WTC11 (cell line): ENCODE results near the gene PSEN2. TPM values are rescaled to one million over a fixed set of nuclear protein-coding genes. Genes with fewer than 3 reads are reported as not detected.
A peak's percentile ranks its signal among the peaks of the same experiment; 100 is the strongest.

Experiments
- ATAC-seq: fragments of 200-7000 bp; cut with Tn5 transposase; 2 replicates; pipeline ENCODE4 v1.10.0; 2021; ENCODE audit warnings: mild to moderate bottlenecking, moderate library complexity
- CTCF ChIA-PET: fragments of 300-600 bp; sonication (Branson Sonifier 250); formaldehyde crosslinking; loops from one replicate; lab custom pipeline; 2021; ENCODE audit warnings: antibody characterized with exemption; lab: Charles Lee
- POLR2A ChIA-PET: fragments of 350-600 bp; sonication (Branson Sonifier 250); formaldehyde crosslinking; loops from one replicate; lab custom pipeline; 2021; ENCODE audit warnings: antibody characterized with exemption; lab: Charles Lee
- DNase-seq: peaks from one replicate; pipeline ENCODE4 v3.0.0; 2021; ENCODE audit warnings: low spot score
- H3K27ac Mint-ChIP-seq: 2 replicates; pipeline ENCODE4 v1.8.0; 2021; ENCODE audit warnings: mixed read lengths
- H3K27me3 Mint-ChIP-seq: 2 replicates; pipeline ENCODE4 v1.8.0; 2021; ENCODE audit warnings: low read depth, mild to moderate bottlenecking, moderate library complexity, mixed read lengths
- H3K36me3 Mint-ChIP-seq: 2 replicates; pipeline ENCODE4 v1.8.0; 2021; ENCODE audit warnings: mixed read lengths
- H3K4me1 Mint-ChIP-seq: 2 replicates; pipeline ENCODE4 v1.8.0; 2022; ENCODE audit warnings: mixed read lengths
- H3K4me3 Mint-ChIP-seq: 2 replicates; pipeline ENCODE4 v1.8.0; 2021; ENCODE audit warnings: mild to moderate bottlenecking, moderate library complexity, mixed read lengths
- H3K9me3 Mint-ChIP-seq: 2 replicates; pipeline ENCODE4 v1.8.0; 2021; ENCODE audit warnings: mixed read lengths
- EMX1 ChIP-seq: fragments of 250-450 bp; sonication (Bioruptor Pico); IDR thresholded peaks from 2 replicates; pipeline ENCODE4 v1.8.0; 2021; ENCODE audit warnings: mild to moderate bottlenecking
- FOXJ3 ChIP-seq: sonication (generic); formaldehyde crosslinking; IDR thresholded peaks from 2 replicates; pipeline ENCODE4 v1.9.0; 2021; ENCODE audit warnings: missing genetic modification reagents, mild to moderate bottlenecking, borderline replicate concordance
- NFATC4 ChIP-seq: fragments of 250-450 bp; sonication (Bioruptor Pico); IDR thresholded peaks from 2 replicates; pipeline ENCODE4 v1.9.0; 2021; ENCODE audit warnings: mild to moderate bottlenecking
- NR3C1 ChIP-seq: sonication (generic); formaldehyde crosslinking; conservative IDR thresholded peaks from 2 replicates; pipeline ENCODE4 v1.8.1; 2023; ENCODE audit warnings: low read depth, mild to moderate bottlenecking, missing genetic modification reagents
- SOX15 ChIP-seq: fragments of 250-450 bp; sonication (Bioruptor Pico); IDR thresholded peaks from 2 replicates; pipeline ENCODE4 v1.9.0; 2021; ENCODE audit warnings: mild to moderate bottlenecking
- TCF7 ChIP-seq: sonication (generic); formaldehyde crosslinking; IDR thresholded peaks from 2 replicates; pipeline ENCODE4 v1.8.0; 2022; ENCODE audit warnings: mild to moderate bottlenecking, low read depth, missing genetic modification reagents, moderate library complexity
- total RNA-seq: library from RNA; stranded (reverse); gene quantifications from 3 replicates; pipeline ENCODE4 v1.2.3, GENCODE V29; 2021
- TF ChIP-seq, protein P1 (sequence below): sonication (generic); formaldehyde crosslinking; IDR thresholded peaks from 2 replicates; pipeline ENCODE4 v1.8.0; 2023; ENCODE audit warnings: missing genetic modification reagents, mild to moderate bottlenecking, borderline replicate concordance
- TF ChIP-seq, protein P2 (sequence below): fragments of 250-450 bp; sonication (Bioruptor Pico); IDR thresholded peaks from 2 replicates; pipeline ENCODE4 v1.9.0; 2021; ENCODE audit warnings: mild to moderate bottlenecking
- TF ChIP-seq, protein P3 (sequence below): fragments of 200-600 bp; IDR thresholded peaks from 2 replicates; pipeline ENCODE4 v1.8.0; 2022; ENCODE audit warnings: antibody characterized with exemption
- TF ChIP-seq, protein P4 (sequence below): fragments of 250-450 bp; sonication (Bioruptor Pico); IDR thresholded peaks from 2 replicates; pipeline ENCODE4 v1.8.0; 2021; ENCODE audit warnings: mild to moderate bottlenecking
- TF ChIP-seq, protein P5 (sequence below): sonication (generic); formaldehyde crosslinking; IDR thresholded peaks from 2 replicates; pipeline ENCODE4 v1.8.0; 2022; ENCODE audit warnings: missing genetic modification reagents
- TF ChIP-seq, protein P6 (sequence below): sonication (generic); formaldehyde crosslinking; IDR thresholded peaks from 2 replicates; pipeline ENCODE4 v1.8.0; 2022; ENCODE audit warnings: mild to moderate bottlenecking, missing genetic modification reagents

Gene PSEN2
- total RNA-seq, 1 experiment from 2014 or later, result 18.4 TPM

DNA sequence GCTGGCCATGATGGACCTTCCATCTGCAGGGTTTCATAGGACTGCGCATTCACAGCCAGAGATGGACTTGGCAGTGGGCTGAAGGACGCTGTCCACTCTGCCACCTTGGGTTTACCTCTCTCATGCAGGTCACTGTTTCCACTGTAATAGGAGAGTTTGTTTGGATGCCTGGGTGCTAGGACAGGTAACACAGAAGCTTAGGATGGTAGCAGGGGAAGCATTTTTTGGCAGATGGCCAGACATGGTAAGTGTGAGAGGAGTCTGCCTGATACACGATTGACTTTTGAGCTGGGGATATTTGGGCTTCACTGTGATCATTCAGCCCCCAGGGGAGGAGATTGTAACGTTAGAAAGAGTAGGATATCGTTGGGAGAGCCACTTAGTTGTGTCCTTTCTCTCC lies 11.8 kb downstream of the PSEN2 start (continued):
- TF ChIP-seq, protein P1, sequence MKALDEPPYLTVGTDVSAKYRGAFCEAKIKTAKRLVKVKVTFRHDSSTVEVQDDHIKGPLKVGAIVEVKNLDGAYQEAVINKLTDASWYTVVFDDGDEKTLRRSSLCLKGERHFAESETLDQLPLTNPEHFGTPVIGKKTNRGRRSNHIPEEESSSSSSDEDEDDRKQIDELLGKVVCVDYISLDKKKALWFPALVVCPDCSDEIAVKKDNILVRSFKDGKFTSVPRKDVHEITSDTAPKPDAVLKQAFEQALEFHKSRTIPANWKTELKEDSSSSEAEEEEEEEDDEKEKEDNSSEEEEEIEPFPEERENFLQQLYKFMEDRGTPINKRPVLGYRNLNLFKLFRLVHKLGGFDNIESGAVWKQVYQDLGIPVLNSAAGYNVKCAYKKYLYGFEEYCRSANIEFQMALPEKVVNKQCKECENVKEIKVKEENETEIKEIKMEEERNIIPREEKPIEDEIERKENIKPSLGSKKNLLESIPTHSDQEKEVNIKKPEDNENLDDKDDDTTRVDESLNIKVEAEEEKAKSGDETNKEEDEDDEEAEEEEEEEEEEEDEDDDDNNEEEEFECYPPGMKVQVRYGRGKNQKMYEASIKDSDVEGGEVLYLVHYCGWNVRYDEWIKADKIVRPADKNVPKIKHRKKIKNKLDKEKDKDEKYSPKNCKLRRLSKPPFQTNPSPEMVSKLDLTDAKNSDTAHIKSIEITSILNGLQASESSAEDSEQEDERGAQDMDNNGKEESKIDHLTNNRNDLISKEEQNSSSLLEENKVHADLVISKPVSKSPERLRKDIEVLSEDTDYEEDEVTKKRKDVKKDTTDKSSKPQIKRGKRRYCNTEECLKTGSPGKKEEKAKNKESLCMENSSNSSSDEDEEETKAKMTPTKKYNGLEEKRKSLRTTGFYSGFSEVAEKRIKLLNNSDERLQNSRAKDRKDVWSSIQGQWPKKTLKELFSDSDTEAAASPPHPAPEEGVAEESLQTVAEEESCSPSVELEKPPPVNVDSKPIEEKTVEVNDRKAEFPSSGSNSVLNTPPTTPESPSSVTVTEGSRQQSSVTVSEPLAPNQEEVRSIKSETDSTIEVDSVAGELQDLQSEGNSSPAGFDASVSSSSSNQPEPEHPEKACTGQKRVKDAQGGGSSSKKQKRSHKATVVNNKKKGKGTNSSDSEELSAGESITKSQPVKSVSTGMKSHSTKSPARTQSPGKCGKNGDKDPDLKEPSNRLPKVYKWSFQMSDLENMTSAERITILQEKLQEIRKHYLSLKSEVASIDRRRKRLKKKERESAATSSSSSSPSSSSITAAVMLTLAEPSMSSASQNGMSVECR (CRISPR knock-in tag), result no peak
- TF ChIP-seq SOX15 (CRISPR knock-in tag), result no peak
- TF ChIP-seq, protein P2, sequence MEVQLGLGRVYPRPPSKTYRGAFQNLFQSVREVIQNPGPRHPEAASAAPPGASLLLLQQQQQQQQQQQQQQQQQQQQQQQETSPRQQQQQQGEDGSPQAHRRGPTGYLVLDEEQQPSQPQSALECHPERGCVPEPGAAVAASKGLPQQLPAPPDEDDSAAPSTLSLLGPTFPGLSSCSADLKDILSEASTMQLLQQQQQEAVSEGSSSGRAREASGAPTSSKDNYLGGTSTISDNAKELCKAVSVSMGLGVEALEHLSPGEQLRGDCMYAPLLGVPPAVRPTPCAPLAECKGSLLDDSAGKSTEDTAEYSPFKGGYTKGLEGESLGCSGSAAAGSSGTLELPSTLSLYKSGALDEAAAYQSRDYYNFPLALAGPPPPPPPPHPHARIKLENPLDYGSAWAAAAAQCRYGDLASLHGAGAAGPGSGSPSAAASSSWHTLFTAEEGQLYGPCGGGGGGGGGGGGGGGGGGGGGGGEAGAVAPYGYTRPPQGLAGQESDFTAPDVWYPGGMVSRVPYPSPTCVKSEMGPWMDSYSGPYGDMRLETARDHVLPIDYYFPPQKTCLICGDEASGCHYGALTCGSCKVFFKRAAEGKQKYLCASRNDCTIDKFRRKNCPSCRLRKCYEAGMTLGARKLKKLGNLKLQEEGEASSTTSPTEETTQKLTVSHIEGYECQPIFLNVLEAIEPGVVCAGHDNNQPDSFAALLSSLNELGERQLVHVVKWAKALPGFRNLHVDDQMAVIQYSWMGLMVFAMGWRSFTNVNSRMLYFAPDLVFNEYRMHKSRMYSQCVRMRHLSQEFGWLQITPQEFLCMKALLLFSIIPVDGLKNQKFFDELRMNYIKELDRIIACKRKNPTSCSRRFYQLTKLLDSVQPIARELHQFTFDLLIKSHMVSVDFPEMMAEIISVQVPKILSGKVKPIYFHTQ (CRISPR knock-in tag), result no peak
- TF ChIP-seq NR3C1 (CRISPR knock-in tag), result no peak
- TF ChIP-seq, protein P3, sequence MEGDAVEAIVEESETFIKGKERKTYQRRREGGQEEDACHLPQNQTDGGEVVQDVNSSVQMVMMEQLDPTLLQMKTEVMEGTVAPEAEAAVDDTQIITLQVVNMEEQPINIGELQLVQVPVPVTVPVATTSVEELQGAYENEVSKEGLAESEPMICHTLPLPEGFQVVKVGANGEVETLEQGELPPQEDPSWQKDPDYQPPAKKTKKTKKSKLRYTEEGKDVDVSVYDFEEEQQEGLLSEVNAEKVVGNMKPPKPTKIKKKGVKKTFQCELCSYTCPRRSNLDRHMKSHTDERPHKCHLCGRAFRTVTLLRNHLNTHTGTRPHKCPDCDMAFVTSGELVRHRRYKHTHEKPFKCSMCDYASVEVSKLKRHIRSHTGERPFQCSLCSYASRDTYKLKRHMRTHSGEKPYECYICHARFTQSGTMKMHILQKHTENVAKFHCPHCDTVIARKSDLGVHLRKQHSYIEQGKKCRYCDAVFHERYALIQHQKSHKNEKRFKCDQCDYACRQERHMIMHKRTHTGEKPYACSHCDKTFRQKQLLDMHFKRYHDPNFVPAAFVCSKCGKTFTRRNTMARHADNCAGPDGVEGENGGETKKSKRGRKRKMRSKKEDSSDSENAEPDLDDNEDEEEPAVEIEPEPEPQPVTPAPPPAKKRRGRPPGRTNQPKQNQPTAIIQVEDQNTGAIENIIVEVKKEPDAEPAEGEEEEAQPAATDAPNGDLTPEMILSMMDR, result no peak
- TF ChIP-seq, protein P4, sequence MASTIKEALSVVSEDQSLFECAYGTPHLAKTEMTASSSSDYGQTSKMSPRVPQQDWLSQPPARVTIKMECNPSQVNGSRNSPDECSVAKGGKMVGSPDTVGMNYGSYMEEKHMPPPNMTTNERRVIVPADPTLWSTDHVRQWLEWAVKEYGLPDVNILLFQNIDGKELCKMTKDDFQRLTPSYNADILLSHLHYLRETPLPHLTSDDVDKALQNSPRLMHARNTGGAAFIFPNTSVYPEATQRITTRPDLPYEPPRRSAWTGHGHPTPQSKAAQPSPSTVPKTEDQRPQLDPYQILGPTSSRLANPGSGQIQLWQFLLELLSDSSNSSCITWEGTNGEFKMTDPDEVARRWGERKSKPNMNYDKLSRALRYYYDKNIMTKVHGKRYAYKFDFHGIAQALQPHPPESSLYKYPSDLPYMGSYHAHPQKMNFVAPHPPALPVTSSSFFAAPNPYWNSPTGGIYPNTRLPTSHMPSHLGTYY, result no peak
- TF ChIP-seq, protein P5, sequence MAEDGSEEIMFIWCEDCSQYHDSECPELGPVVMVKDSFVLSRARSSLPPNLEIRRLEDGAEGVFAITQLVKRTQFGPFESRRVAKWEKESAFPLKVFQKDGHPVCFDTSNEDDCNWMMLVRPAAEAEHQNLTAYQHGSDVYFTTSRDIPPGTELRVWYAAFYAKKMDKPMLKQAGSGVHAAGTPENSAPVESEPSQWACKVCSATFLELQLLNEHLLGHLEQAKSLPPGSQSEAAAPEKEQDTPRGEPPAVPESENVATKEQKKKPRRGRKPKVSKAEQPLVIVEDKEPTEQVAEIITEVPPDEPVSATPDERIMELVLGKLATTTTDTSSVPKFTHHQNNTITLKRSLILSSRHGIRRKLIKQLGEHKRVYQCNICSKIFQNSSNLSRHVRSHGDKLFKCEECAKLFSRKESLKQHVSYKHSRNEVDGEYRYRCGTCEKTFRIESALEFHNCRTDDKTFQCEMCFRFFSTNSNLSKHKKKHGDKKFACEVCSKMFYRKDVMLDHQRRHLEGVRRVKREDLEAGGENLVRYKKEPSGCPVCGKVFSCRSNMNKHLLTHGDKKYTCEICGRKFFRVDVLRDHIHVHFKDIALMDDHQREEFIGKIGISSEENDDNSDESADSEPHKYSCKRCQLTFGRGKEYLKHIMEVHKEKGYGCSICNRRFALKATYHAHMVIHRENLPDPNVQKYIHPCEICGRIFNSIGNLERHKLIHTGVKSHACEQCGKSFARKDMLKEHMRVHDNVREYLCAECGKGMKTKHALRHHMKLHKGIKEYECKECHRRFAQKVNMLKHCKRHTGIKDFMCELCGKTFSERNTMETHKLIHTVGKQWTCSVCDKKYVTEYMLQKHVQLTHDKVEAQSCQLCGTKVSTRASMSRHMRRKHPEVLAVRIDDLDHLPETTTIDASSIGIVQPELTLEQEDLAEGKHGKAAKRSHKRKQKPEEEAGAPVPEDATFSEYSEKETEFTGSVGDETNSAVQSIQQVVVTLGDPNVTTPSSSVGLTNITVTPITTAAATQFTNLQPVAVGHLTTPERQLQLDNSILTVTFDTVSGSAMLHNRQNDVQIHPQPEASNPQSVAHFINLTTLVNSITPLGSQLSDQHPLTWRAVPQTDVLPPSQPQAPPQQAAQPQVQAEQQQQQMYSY (CRISPR knock-in tag), result no peak
- TF ChIP-seq, all 79 proteins: peak for 0

DNA sequence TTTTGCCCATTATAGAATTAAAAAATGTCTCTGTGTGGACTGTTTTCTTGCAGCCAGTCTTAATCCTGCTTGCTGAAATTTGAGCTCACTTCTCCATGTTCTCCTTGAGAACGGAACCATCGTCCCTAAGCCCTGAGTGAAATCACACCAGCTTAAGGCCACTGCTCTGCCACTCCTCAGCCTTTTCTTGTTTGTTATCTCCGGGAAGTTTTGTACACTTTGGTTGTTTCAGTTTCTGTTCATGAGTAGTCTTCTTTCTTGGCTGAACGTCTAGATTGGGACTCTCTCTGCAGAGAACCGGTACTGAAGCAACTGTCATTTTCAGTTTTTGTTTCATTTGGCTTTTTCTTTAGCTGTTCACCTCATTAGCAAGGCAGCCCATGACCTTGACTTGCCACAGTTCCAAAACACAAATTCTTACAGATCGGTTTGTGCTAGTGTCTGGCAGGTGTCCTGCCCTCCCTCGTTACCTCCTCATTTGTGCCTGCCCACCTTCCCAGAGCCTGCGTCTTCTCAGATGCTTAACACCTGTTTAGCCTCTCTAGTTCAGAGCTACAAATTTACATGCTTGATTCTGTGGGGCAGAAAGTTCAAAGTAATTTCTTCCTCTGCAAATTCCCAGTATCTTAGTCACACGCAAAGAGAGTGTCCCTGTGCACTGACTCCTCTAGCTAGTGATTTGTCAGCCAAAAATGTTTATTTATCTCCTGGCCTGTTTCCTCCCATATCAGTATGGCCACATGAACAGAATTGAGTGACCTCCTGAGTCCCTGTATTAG lies 12.4 kb downstream of the PSEN2 start:
- TF ChIP-seq TCF7 (CRISPR knock-in tag) (no peak), EMX1 (no peak), FOXJ3 (no peak), NFATC4 (CRISPR knock-in tag) (no peak)
- TF ChIP-seq, protein P6, sequence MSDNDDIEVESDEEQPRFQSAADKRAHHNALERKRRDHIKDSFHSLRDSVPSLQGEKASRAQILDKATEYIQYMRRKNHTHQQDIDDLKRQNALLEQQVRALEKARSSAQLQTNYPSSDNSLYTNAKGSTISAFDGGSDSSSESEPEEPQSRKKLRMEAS, result no peak
- no peaks in the 10 kb centered on the region for H3K4me1 Mint-ChIP-seq
- H3K27me3 Mint-ChIP-seq, result no peaks in the 10 kb centered on the region
- DNase-seq (no peak), ATAC-seq (no peak)
- no peak overlapping the region for H3K4me3 Mint-ChIP-seq
- H3K9me3 Mint-ChIP-seq, result no peaks in the 10 kb centered on the region
- peaks cover 30% of the 10 kb centered on the region for H3K36me3 Mint-ChIP-seq
- POLR2A ChIA-PET, result no interaction called here
- CTCF ChIA-PET, result interaction anchor here (0.8 kb wide), 1 partner anchor 257 kb away, joined by 3 read pairs; no protein-coding TSS in a partner anchor
- H3K27ac Mint-ChIP-seq, result 0 out of 2 replicates have a peak overlapping the region, but pooled peaks have one; percentile 1
